Measurements from ENCODE around the gene KCNJ5. TPM values are rescaled to one million over a fixed set of nuclear protein-coding genes. Genes with fewer than 3 reads are reported as not detected.

KCNJ5 gene
- polyA plus RNA-seq (2012; ENCODE audit: insufficient read depth, insufficient read length), result not detected

- no peak for DNase-seq (ENCODE audit: low read depth, low spot score)
- H3K4me3 ChIP-seq (ENCODE audit: low read length), result no peak within 1 kb of the TSS
Observed at GRCh38 chr11:128890543-128891368, at the start of gene KCNJ5. TSS of gene KCNJ5 (plus strand) at chr11:128891356. CDS start at chr11:128911274, 19,918 bp downstream.

DNA sequence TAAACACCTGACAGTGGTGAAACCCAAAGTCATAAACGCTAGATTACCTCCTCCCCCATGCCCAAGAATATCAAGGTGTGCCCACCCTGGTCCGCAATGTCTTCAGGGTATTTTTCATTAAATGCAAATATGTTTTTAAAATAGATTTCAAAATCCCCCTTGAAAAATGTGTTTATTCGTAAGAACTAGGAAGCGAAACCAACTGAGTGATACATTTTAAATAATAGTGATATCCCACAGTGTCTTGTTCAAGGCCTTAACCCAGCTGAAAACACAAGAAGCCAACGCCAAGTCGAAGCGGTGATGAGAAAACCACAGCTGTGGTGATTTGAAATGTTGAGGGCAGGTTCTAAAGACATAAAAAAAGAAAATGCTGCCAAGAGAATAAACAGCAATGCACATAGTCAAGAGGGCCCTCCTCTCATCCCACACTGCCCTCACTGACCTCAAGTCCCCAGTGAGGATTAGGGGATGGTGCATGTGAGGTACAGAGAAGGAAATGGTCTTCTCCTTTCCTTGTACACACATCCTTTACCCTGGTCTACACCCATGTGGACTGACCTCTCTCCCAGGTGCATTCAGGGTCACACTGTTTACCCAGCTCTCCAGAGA is 49.6 kb upstream of the KCNJ5 start:
- H3K4me3 ChIP-seq (ENCODE audit: low read length), result no peak overlapping the region
- no peak for DNase-seq (ENCODE audit: low read depth, low spot score)

GRCh38 chr11:128843198-128843785 is 47.9 kb upstream of the KCNJ5 start:
- no peak for DNase-seq (ENCODE audit: low read depth, low spot score)
- no peak overlapping the region for H3K4me3 ChIP-seq (ENCODE audit: low read length)

DNA sequence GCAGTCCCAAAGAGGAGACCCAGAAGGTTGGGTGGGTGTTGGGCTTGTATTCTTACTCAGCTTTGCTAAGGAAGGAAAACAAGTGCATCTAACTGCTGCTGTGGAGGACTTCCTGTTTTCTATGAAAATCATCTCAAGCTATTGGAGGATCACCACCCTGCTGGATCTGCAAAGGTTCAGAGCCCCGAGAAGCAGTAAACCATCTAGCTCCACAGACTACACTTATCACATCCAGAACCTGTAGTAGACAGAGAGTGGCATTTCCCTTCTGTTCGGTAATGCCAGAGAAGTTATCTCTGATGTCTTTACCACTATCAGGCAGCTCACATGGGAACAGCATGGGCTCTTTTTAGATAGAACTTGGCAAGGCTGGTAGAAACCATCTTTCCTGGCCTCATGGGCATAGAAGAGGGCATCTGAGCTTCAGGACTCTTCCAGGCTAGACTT is 45.8 kb upstream of the KCNJ5 start:
- DNase-seq (ENCODE audit: low read depth, low spot score), result no peak
- no peak overlapping the region for H3K4me3 ChIP-seq (ENCODE audit: low read length)

DNA sequence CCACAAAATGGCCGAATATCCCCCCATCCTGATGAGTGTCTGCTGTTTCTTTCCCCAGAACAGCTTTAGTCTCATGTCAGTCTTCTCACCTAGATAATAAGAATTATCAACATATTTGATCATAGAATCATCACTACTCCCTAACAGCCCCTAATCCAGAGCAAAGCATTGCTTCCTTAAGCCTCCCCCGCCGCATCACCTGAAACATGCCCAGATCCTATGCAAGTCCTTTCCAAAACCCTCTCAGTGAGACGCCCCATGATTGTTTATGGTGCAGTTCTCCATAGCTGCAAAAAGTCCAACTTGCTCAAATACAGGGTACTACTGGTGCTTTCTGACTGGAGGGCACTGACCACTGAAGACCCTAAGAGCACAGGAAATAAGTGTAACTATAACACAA is 44.2 kb upstream of the KCNJ5 start:
- no peak for DNase-seq (ENCODE audit: low read depth, low spot score)
- no peak overlapping the region for H3K4me3 ChIP-seq (ENCODE audit: low read length)

DNA sequence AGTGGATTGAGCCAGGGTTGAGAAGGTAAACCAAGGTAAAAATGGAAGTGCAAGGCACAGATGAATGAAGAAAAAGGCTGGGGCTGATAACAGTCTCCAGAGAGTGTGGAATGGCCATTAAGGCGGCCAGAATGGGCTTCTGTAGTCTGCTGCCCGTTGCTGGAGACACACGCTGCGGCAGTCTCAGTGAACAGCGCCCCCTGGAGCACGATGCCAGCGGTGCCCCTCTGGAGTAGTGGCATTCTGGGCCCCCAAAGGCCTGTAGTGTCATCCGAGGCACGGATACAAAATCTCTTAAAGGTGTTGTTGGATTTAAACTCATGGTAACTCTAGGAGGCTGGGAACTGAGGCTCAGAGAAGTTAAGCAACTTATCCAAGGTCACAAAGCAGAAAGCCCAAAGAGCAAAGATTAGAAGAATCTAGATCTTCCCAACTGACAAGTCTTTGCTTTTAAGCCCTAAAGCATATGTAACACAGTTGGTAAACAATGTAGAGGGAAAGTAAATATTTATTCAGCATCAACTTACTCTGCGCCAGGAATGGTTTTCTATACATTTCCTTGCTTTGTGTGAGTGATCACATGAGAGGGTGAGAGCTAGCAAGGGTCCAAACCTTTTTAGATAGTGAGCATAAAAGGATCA is 42.2 kb upstream of the KCNJ5 start:
- no peak overlapping the region for H3K4me3 ChIP-seq (ENCODE audit: low read length)
- no peak for DNase-seq (ENCODE audit: low read depth, low spot score)

DNA sequence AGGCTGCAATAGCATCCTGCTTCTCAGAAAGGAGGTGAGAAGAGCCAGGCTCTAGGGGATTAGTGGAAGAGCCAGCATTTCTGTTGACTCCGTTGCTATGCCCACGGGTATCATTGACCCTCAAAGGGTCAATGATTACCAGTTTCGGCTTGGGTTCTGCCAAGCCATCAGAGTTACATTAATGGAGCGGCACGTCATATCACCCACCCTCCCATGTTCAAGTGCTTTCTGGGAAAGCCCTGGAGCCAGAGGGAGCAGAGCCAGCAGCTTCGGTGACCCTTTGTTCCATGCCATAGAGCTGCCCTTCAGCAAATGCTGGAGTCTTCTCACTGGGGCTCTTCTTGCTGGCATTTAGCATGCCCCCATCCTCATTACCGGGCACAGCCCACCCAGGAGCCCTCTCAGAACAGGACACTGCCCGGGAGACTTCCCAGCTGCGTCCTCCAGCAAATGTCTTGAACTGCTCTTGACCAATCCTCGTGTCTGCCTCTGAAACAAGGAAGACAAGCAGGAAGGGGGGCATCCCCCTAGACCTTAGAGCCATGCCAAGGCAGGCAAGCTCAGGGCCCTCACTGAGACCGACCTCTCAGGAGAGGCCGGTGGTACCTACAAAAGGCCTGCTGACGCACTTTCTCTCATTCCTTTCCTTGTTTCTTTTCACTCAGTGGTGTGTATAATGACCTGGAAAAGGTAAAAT is 38.7 kb upstream of the KCNJ5 start:
- DNase-seq (ENCODE audit: low read depth, low spot score), result no peak

GRCh38 chr11:128853559-128853958 is 37.6 kb upstream of the KCNJ5 start:
- no peak for DNase-seq (ENCODE audit: low read depth, low spot score)
- H3K4me3 ChIP-seq (ENCODE audit: low read length), result no peak overlapping the region

More for the DNA sequence above, 38.7 kb upstream of the KCNJ5 start:
- H3K4me3 ChIP-seq (ENCODE audit: low read length), result no peak overlapping the region

DNA sequence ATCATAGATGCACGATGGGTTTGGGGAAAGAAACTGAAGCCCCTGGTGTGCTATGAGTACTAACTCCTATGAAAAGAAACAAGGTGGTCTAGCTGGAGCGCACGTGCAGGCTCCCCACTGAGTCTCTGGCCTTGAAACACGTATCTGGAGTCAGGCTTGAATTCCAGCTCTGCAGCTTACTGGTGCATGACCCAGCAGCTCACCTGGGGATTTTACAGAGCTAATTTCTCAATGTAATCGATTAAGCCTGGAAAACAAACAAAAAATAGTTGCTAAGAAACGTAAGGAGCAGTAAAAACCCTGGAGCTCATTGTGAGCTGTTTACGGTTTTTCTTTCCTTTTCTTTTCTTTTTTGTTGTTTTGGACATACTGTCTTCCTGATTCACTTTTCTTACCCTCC is 36.3 kb upstream of the KCNJ5 start:
- no peak overlapping the region for H3K4me3 ChIP-seq (ENCODE audit: low read length)
- no peak for DNase-seq (ENCODE audit: low read depth, low spot score)

DNA sequence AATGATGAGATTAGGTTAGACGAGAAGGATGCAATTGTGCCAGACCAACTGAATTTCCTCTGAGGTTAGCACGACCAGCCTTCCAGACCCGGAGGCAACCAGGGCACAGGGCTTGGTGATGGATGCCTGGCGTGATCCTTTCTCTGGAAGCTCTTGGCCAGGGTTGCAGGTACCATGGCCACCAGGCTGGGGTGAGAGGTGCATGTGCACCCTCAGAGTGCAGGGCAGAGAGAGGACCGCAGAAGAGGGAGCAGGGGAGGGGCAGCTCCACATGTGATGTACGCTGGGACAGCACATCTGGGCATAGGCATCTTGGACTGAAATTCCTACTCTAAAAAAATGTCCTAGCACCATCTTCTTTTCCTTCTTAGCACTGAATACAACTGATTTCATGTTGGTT is 34.9 kb upstream of the KCNJ5 start:
- no peak overlapping the region for H3K4me3 ChIP-seq (ENCODE audit: low read length)
- DNase-seq (ENCODE audit: low read depth, low spot score), result no peak

DNA sequence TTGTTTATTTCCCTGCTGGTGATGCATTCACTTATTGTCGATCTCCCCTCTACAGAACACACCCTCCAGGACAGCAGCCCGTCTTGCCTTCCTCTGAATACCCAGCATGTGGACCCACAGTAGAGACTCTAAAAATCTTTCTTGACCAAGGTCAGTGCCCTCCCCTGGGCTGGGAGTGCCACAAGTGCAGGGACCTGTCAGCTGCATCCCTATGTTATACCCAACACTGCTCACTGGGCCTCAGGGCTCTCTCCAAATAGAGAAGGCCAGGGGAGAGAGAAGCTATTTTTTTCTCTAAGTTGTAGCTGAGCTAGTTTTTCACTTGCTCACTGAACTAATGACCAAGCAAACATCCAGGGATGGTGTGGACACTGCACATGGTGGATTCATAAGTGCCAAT is 33.8 kb upstream of the KCNJ5 start:
- H3K4me3 ChIP-seq (ENCODE audit: low read length), result no peak overlapping the region
- DNase-seq (ENCODE audit: low read depth, low spot score), result no peak

DNA sequence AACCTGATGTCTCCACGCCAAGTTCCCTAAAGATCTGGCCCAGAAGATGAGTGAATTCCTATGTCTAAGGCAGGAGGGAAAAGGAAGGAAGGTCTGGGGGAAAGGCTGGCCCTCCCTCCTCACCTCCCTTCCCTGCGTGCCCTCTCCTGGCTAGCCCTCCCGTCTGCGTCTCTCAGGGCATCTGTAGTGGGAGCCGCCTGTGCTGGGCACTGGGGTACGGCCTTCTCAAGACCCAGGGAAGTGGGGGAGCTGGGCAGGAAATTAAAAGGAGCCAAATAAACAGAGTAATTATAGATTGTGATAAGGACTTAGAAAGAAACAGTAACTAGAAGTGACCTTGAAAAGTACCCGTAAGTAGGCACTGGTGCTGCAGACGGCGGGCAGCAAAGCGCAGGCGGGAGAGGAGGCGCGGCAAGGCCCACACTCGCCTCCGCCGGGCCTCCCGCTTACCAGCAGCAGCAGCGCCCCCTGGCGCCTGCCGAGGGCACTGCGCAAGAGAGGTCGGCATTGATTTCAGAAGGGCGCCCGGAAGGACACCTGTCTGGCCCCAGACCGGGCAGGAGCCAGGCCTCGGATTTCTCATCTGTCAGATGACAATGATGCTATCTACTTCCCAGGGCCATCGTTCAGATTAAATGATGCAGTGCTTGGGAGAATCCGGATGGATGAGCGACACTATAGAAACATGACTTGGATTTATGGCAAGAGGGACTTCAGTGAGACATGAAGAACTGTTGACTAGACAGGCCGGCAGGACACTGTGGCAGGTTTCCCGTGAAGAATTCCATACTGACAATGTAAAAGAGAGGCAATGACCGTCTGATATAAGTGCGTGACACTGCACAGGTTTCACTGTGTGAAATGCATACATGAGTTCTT is 31.4 kb upstream of the KCNJ5 start:
- DNase-seq (ENCODE audit: low read depth, low spot score), result peak; percentile 35
- no peak overlapping the region for H3K4me3 ChIP-seq (ENCODE audit: low read length)

GRCh38 chr11:128860571-128861361 is 30.4 kb upstream of the KCNJ5 start:
- no peak overlapping the region for H3K4me3 ChIP-seq (ENCODE audit: low read length)
- no peak for DNase-seq (ENCODE audit: low read depth, low spot score)

DNA sequence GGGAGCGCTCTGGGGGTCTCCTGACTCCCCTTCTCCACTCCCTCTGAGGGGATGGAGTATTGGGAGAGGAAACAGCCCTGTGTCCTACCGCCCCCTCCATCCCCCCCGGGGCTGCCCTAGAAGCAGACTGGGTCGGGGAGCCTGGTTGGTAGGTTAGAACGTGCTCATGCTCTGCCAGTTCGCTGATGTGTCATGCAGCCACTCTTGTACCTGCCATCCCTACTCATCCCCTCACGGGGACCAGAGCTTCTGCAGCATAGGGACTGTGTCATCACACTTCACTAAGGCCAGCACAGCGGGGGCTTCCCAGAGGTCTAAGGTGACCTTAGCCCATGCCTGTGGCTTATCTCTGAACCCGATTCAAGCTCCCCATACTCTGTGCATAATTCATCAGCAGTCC is 28.8 kb upstream of the KCNJ5 start:
- no peak for DNase-seq (ENCODE audit: low read depth, low spot score)
- no peak overlapping the region for H3K4me3 ChIP-seq (ENCODE audit: low read length)

DNA sequence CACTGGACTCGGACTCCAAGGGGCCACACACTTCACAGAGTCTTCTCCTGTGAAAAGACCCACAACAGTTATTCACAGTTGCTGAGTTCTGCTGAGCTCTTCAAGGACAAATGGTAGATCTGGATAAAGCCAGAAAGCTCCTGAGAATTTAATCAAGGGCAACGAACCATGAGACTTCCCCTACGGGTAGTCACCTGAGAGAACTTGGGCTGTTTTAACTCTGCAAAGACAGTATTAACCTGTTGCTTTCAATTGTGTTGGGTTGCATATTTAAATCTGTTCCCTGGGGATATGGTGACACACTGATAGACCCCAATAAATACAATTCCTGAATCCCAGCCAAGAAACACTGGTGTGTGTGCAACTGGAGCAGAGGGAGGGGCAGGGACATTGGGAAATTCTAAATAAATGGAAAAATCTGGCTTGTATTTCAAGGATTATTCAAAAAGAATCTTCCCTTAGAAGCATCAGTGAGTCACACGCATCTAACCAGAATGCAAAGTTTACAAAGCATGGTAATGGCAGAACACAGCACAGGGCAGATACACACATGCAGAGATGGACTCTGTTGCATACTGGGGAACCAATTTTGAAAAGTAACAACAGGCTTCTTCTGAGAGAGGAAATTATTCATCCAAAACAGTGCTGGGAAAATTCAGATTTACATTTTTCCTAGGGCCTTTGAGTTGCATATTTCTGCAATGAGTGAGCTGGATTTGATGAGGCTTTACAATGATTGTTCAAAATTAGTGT is 28.1 kb upstream of the KCNJ5 start:
- no peak for DNase-seq (ENCODE audit: low read depth, low spot score)
- H3K4me3 ChIP-seq (ENCODE audit: low read length), result no peak overlapping the region

DNA sequence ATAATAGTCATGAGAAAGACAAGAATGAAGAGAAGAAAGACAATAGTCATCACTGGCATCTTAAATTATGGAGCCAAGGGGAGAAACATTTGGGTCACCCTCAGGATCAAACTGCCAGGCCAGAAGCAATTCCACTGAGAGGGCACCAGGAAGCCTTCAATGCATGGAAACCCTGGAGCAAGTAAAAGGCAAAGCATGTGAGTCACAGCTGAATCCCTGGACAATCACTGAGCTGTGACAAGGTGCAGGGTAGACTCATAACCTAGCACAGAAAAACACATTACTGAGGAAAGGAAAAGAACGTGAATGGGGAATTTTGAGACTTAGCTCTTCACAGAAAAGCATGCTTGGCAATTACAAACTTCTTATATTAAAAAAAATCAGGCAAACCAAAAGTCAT is 25.7 kb upstream of the KCNJ5 start:
- no peak for DNase-seq (ENCODE audit: low read depth, low spot score)
- no peak overlapping the region for H3K4me3 ChIP-seq (ENCODE audit: low read length)

DNA sequence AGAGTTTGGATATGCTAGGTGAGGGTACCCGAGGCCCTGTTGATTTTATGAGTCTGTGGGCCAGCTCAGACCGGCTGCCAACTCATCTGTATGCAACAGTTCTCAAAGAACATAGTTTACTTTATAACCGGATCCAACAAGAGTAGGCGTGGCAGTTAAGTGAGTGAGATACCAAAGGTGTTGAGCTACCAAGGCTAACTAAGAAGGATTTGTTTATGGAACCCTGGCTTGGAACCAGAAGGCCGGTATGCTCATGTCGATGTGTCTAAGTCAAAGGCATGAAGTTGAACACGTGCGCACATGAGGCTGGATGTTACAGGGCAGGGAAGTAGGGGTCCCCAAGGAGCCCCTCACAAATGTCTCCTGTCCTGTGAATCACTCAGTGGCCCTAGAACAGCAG is 23.9 kb upstream of the KCNJ5 start, which contains the start of gene KCNJ1:
Gene KCNJ1, minus strand, starts transcription at position 20 of the 400 bp plus-strand sequence. CDS start 27,053 bp downstream, outside the sequence.
- DNase-seq (ENCODE audit: low read depth, low spot score), result no peak
- no peak within 1 kb of the TSS for H3K4me3 ChIP-seq (ENCODE audit: low read length)

Measured in Jurkat, Clone E6-1 (cell line).